SIG-M5 (cell line): ENCODE results near the gene COPB2.
A peak's percentile ranks its signal among the peaks of the same experiment; 100 is the strongest.
"Not testable (repeated sequence)": the region's sequence is repeated elsewhere in the genome, so short reads cannot be mapped to it uniquely, and the experiment has no call there.

Experiments
- DNase-seq: peaks from one replicate; lab custom pipeline; 2025; lab: John Stamatoyannopoulos, UW

COPB2 gene

GRCh38 chr3:139378587-139379241 is 10.7 kb downstream of the COPB2 start:
- no peak for DNase-seq

DNA sequence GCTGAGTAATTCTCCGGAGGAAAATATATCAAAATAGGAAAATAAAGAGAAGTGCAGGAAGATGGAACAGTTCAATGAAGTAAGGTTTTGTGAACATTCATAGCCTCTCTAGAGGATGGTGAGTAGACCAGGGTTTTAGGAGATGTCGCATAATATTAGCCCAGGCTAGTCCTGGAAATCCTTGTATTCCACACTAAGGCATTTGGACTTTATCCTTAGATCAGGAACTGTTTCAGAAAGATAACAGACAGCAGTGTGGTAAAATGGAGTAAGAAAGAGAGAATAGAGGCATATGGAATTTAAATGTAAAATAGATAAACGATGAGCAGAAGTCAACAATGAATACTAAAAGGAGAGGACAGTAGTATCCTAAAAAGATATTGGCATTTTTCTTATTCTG is 12.1 kb downstream of the COPB2 start:
- DNase-seq, result no peak

- DNase-seq, result no peak
Measured at GRCh38 chr3:139374099-139374498, 15.3 kb downstream of the COPB2 start.

GRCh38 chr3:139364549-139364948 is 24.9 kb downstream of the COPB2 start:
- no peak for DNase-seq

DNA sequence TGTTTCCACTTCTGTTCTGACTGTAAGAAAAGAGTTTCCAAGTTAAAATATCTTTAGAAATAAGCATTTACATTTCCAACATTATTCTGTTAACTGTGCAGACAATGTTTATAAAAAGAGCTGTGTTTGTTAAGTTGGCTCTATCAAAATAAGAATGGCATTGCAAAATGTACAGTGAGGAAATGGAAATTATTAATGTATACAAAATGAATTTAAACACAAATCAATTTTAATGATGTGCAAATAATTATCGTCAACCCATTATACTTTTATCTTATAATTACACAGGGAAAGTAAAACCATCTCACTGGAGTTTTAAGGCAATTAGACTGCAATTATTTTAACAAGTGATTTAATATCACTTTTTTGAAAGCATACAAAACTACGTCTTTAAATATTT is 28.2 kb downstream of the COPB2 start:
- no peak for DNase-seq

GRCh38 chr3:139358841-139359562 is 30.4 kb downstream of the COPB2 start:
- no peak for DNase-seq

GRCh38 chr3:139357899-139358298 is 31.5 kb downstream of the COPB2 start:
- no peak for DNase-seq

GRCh38 chr3:139355891-139356290 is 33.6 kb downstream of the COPB2 start:
- no peak for DNase-seq

GRCh38 chr3:139355476-139355875 is 34.0 kb downstream of the COPB2 start:
- no peak for DNase-seq

GRCh38 chr3:139354661-139355060 is 34.8 kb downstream of the COPB2 start:
- DNase-seq, result no peak

- no peak for DNase-seq
Measured at GRCh38 chr3:139353920-139354556, 35.4 kb downstream of the COPB2 start.

GRCh38 chr3:139346771-139347170 is 42.7 kb downstream of the COPB2 start:
- no peak for DNase-seq

GRCh38 chr3:139343895-139344856 is 45.3 kb downstream of the COPB2 start, which contains the start of gene MRPS22:
TSS of gene MRPS22 (plus strand) at chr3:139344020. CDS start at chr3:139344027, 7 bp downstream.
- peak; percentile 80 for DNase-seq

DNA sequence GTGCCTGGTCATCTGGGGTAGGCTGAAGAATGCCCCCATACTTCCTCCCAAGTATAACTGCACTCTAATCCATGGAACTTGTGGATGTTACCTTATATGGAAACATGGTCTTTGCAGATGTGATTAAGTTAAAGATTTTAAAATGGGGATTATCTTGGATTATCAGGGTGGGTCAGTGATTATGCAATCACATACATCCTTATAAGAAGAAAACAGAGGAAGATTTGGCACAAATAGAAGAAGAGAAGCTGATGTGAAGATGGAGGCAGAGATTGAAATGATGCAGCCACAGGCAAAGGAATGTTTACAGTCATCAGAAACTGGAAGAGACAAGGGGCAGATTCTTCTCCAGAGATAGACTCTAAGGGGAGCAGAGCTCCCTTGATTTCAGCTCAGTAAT is 47.4 kb downstream of the COPB2 start:
- no peak for DNase-seq

DNA sequence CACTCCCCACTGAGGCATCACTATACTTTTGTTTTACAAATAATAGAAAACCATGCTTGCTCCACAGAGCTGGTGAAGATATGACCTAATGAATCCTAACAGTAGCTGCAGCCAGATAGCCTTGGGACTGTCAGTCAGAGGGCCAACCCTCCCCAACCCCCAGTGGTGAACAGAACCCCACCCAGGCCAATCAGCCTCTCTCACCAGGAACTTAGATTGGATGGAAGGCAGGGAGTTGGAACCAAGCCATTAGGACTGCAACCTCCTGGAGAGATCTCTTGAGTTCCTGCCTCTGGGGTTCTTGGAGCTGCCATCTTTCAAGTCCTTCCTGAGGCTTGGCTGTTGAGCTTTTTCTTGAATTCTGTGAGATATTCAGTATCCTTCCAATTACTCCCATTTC is 48.7 kb downstream of the COPB2 start:
- no peak for DNase-seq

GRCh38 chr3:139339219-139339906 is 50.1 kb downstream of the COPB2 start:
- DNase-seq, result peak; percentile 7

DNA sequence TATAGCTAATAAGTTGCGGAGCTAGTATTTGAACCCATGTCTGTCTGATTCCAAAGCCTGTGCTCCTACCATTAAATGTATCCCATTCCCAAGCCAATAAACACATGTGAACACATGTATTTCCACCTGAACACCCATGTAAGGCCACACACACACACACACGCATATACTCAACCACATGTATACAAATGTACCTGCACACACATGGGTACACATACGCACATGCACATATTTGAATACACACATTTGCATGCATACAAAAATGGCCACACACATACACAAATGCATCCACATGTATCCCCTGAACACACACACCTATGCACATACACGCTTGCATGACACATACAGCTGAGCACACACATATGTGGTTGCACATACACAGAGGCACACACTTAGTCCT is 51.0 kb downstream of the COPB2 start:
- no peak for DNase-seq

- not testable (repeated sequence) for DNase-seq
Measured at GRCh38 chr3:139334675-139335074, 54.8 kb downstream of the COPB2 start.

- DNase-seq, result no peak
Measured at GRCh38 chr3:139332092-139332491, 57.4 kb downstream of the COPB2 start.

- DNase-seq, result peak; percentile 50
Measured at GRCh38 chr3:139329364-139329850, 60.0 kb downstream of the COPB2 start.

DNA sequence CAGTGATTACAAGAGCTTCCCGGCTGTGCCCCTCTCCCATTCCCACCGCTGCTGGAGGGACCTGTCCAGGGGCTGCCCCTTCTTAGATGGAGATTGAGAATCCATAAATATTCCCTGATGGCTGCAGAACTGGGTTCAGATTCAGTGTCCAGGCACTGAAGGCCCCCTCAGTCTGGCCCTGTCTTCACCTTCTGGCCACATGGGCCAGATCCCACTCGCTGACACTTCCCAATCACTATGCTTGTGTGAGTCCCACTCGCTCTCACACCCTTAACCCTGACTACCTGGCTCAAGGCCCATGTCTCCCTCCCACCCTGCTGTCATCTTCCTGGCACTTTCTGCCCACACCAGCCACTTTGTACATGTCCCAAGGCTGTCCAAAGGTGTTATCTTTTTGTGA is 61.1 kb downstream of the COPB2 start:
- DNase-seq, result no peak
